ENCODE measurements around the gene TCEANC2.
A peak's percentile ranks its signal among the peaks of the same experiment; 100 is the strongest.

The TCEANC2 gene

DNA sequence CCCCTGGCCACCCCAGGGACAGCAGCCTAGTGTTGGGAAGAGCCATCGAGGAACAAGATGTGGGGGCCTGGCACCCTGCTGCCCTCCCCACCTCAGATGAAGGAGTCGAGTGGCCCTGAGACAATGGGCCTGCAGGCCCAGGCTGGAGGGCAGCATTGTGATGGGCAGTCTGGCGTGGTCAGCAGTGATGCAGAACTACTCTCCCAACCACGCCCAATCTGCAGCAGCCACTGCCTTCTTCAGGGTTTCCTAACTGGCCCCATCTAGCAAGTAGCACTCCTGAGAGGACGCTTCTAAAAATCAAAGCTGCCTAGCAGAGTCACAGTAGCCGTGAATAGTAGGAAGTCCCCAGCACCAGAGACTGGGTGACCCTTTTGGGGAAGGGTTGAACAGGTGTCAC is 80.9 kb downstream of the TCEANC2 start:
- no peak for DNase-seq (ENCODE audit: low read depth)
- no peak overlapping the region for H3K4me3 ChIP-seq (ENCODE audit: control insufficient read depth, low read depth, low read length)
- TF ChIP-seq CTCF (conservative IDR thresholded peaks at IDR 0.05; ENCODE audit: control insufficient read depth, insufficient read depth, low read depth, low read length): no peak

- no peak for TF ChIP-seq CTCF (conservative IDR thresholded peaks at IDR 0.05; ENCODE audit: control insufficient read depth, insufficient read depth, low read depth, low read length)
- no peak overlapping the region for H3K4me3 ChIP-seq (ENCODE audit: control insufficient read depth, low read depth, low read length)
- DNase-seq (ENCODE audit: low read depth): no peak
Observed at GRCh38 chr1:54135436-54136120, 82.2 kb downstream of the TCEANC2 start.

GRCh38 chr1:54136269-54136896 is 83.0 kb downstream of the TCEANC2 start:
- no peak for TF ChIP-seq CTCF (conservative IDR thresholded peaks at IDR 0.05; ENCODE audit: control insufficient read depth, insufficient read depth, low read depth, low read length)
- H3K4me3 ChIP-seq (ENCODE audit: control insufficient read depth, low read depth, low read length): no peak overlapping the region
- DNase-seq (ENCODE audit: low read depth): no peak

DNA sequence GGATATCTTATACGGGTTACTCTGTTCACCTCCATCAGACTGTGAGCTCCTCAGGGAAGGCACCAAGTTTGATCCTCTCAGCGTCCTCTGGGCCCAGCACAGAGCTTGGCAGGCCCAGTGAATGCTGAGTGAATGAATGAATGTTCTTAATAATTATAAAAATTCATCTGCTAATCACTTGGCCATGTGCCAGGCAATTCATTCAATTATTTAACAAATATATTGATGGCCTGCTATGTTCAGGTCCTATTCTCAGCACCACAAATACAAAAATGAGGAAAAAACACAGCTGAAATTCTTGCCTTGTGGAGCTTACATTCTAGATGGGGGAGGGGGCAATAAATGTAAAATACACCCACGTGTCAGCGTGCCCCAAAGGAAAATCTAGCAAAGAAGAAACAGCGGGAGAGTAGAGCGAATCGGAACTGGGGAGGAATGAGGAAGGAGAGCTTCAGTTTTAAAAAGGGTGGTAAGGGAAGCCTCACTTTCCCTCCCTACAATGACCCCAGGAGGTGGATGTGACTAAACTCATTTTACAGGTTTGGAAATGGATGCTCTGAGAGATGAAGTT is 83.6 kb downstream of the TCEANC2 start:
- TF ChIP-seq CTCF (conservative IDR thresholded peaks at IDR 0.05; ENCODE audit: control insufficient read depth, insufficient read depth, low read depth, low read length): no peak
- no peak for DNase-seq (ENCODE audit: low read depth)
- H3K4me3 ChIP-seq (ENCODE audit: control insufficient read depth, low read depth, low read length): no peak overlapping the region

DNA sequence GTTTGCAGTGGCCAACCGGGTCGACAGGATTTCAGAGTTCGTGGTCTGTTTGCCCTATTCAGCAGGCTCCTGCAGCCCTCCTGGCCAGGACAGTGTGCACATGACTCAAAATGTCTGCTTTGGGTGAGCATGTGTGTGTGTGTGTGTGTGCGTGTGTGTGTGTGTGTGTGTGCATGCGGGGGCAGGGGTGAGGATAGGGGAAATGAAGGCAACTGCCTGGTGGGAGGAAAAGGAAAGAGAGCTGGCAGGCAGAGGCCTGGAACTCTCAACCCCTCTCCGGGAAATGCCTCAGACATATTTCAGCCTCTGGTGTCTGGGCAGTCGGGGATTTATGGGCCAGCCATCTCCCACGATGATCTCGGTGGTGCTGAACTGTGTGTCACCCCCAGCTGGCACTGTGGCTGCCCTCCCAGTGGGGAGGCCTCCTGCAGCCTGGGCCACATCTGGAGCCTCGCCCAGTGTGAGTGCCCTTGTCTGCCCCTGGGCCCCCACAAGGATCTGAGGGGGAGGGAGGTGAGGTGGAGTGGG is 84.2 kb downstream of the TCEANC2 start:
- TF ChIP-seq CTCF (conservative IDR thresholded peaks at IDR 0.05; ENCODE audit: control insufficient read depth, insufficient read depth, low read depth, low read length): no peak
- DNase-seq (ENCODE audit: low read depth): peak; percentile 39
- no peak overlapping the region for H3K4me3 ChIP-seq (ENCODE audit: control insufficient read depth, low read depth, low read length)

DNA sequence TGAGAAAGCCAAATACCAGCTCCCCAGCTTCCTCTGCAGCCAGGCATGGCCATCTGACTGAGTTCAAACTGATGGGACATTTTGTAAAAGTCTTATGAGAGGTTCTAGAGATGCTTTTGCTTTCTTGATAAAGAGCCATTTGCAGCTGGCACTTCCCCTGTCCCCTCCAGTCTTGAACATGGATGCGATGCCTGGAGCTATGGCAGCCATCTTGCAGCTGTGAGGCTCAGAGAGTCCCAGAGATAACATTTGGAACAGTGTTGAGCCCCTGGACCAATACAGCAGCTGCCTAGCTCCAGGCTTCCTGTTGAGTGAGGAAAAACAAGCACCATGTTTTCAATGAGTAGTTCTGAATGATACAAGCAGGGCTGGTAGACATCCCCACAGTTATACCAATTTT is 85.6 kb downstream of the TCEANC2 start:
- no peak for DNase-seq (ENCODE audit: low read depth)
- TF ChIP-seq CTCF (conservative IDR thresholded peaks at IDR 0.05; ENCODE audit: control insufficient read depth, insufficient read depth, low read depth, low read length): no peak
- no peak overlapping the region for H3K4me3 ChIP-seq (ENCODE audit: control insufficient read depth, low read depth, low read length)
